HG03520 (cell line): ENCODE data around the gene PARD3B.

Experiments
- ATAC-seq: cut with Tn5 transposase; IDR thresholded peaks from one replicate; pipeline ENCODE4 v1.9.1; 2021; ENCODE audit warnings: mild to moderate bottlenecking, moderate library complexity; ENCODE audit not compliant: unreplicated experiment

The PARD3B gene

DNA sequence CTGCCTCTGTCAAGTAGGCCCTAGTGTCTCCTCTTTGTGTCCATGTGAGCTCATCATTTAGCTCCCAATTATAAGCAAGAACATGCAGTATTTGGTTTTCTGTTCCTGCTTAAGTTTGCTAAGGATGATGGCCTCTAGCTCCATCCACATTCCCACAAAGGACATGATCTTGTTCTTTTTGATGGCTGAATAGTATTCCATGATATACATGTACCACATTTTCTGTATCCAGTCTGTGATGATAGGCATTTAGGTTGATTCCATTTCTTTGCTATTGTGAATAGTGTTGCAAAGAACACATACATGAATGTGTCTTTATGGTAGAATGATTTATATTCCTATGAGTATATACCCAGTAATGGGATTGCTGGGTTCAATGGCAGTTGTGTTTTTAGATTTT, 263.2 kb downstream of the PARD3B start:
- ATAC-seq = no peak

DNA sequence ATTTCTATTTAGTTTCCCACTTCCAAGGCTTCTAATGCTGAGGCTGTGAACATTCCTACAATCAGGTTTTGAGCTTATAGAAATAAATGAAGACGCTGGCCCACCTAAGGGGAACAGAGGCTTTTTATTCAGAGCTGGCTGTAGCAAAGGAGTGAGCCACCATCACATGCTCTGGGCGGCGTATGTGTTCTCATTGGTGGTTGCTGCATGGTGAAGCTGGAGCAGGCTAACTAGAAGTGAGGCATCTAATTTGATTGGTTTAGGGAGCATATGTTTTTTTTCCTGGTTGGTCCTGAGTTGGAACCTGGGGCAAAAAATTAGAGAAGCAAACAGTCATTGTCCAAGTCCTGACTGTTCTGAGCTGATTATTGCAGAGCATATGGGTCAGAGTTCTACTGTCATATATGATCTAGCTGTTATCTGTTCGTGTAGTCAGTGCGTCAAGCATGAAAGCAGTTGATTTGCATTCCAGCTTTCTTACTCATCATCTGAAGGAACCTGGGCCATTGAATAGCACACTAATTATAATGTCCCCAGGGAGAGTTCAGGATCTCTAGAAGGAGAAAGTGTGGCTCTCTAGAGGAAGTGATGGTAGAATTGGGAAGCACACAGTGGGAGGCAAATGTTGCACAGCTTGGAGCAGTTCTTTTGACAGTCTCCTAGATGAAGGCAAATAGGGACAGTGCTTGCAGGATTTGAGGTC, 279.6 kb downstream of the PARD3B start:
- ATAC-seq = no peak

DNA sequence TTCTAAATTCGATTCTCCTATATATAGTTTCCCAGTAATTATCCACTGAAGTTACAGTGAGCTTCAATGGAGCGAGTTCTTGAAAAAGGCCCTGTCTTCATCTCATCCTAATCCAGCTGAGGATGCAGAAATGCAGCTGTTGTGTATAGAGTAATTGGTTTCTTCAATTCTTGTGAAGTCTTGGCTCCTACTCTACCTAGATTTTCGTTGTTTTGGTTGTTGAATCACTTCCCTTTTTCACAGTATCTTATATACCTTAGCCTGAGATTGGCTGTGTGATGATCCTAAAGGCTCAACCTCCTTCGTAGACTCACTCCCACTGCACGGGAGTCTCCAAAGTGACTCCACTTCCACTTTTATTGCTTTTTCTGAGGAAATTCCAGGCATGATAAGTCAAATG, 280.4 kb downstream of the PARD3B start:
- no peak for ATAC-seq

DNA sequence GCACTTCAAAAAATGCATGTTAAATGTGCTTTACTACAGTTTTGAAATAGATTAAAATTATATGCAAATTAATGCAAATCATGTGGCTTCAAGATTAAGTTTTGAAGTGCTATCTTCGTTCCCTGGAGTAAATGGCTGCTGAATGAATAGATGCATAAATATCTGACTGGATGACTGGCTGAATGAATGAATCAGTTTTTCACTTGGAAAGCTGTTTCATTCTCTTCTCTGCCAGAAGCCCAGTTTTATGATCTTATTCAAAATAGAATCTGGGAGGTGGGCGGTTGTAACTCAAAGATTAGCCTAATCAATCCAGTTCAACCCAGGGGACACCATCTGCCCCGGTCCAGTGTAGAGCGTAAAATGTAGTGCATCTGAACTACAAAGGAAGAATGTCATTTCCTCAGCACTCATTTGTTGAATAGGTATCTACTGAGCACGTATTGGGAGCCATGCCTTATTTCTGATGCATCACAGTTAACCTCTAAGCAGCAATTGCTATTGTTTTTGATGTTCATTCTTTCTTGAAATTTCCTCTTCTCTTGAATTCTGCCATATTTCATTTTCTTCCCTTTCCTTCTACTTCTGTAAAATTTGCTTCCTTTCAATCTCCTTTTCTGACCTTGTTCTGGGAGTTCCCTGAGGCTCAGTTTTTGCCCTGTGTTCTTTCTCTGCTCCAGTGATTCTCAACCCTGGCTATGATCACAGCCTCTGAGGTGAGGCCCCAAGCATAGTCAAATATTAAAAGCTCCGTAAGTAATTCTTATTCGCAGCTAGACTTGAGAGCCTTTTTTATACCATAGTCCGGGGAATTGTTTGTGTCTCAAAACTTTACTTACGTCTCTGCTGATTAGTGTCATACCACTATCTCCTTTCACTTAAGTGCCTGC, 282.7 kb downstream of the PARD3B start:
- ATAC-seq = no peak

DNA sequence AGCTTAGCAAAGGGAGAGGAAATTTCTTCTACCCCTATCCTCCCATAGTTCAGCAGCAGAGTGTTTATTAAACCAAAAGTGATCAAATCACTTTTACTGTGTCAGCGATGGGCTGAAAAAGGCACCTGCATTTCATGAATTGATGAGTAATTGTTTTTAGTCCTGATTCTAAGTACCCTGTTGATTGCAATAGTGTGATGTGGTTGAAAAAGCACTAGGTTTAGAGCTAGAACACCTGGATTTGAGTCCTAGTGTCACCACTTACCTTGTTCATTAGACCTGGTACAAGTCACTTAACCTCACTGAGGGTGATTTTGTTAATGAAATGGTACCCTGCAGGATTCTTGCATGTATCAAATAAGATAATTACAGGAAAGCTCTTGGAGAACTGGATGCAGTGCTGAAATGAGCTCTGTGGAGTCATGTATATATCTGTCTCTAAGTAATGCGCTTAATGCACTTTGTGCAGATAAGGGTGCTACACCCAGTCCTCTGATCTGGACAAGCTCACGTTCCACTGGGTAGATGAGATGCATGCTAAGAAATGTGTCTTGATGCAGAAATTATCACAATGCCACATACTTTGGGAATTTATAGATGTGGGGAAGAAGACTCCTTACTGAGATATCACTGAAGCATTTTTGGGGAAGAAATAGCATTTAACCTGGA, 289.6 kb downstream of the PARD3B start:
- no peak for ATAC-seq

DNA sequence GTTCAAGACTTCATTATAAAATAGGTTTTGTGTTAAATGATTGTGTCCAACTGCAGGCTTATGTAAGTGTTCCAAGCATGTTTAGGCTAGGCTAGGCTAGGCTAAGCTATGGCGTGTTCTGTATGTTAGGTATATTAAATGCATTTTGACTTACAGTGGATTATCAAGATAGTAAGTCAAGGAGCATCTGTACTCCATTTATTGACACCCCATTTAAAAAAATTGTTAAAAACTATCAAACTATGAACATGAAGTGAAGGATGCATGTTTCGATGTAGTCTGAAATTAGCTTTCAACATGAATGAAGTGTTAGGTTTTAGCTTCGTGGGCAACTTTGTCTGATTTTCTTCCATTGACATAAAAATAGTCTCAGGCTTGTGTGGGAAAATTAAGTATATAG, 290.5 kb downstream of the PARD3B start:
- no peak for ATAC-seq

DNA sequence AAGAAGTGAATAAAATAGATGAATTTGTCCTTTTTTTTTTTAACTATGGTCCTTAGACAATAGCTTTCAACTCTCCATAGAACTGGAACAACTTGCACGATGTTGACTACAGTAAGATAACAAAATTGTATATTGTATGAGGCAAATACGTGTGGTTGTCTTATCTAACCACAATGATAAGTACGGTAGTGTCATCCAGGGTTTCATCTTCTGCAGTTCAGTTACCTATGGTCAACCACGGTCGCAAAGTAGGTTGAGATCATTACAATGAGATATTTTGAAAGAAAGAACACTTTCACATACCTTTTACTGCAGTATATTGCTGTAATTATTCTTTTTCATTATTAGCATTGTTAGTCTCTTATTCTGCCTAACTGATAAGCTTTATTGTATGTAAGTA, 295.2 kb downstream of the PARD3B start:
- no peak for ATAC-seq

DNA sequence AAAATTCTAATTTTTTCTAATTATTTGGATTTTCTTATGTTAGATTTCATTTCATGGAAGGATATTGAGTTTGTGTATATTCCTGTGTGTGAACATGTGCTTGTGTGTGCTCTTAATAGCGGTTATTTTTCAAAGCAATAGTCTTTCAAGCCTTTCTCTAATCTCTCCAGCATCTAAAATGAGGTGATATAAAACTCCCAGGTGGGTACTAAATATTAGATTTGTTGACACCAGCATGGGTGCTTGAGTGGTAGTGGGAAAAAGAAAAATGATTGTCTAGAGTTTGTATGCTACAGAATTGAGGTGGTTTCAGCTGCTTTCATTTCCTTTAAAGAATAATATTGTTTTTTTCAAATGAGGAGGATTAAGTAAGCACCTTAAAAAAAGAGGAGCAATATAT, 296.8 kb downstream of the PARD3B start:
- no peak for ATAC-seq

DNA sequence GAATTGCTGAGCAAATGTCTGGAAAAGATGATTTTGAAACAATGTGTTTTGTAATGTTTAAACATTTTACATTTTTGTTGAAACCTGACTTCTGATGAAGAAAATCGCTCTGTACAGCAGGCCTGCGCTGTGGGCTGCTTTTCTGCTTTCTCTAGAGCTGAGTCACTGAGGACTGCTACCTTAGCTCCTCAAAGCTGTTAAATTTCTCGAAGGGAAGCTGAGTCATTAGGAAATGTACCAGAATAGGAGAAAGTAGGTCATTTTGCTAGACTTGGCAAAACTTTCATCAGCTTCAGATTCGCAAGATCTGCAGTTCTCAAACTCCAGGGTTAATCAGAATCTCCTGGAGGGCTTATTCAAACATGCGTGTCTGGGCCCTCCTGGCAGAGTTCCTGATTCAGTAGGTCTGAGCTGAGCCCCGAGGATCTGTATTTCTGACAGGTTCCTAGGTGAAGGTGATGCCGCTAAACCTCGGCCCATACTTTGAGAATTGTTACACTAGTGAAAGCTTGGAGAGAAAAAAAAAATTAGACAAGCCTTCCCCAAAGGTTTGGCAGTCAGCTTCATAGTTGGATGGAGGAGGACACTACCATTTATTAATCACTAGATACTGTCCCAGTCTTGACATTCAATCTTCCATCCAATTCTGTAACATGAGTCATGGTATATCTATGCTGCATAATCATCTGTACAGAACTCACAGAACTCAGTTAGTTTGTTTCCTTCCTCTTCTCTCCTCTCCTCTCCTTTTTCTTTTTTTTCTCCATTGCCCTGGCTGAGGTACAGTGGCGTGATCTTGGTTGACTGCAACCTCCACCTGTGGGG, 297.6 kb downstream of the PARD3B start:
- ATAC-seq = no peak

DNA sequence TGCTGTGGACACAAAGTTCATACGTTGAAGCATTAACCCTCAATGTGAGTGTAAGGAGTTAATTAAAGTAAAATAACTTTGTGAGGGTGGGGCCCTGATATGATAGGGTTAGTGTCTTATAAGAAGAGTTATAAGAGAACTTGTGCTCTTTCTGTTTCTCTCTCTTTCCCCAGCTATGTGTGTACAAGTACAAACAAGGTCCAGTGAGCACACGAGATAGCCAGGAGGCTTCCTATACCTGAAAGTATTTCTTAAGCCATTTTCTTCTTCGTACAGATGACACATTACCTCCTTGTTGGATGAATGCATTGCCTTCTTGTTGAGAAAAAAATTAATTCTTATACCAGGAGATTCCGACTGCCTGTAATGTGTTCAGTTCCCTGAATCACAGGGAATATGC, 301.2 kb downstream of the PARD3B start:
- ATAC-seq = no peak

DNA sequence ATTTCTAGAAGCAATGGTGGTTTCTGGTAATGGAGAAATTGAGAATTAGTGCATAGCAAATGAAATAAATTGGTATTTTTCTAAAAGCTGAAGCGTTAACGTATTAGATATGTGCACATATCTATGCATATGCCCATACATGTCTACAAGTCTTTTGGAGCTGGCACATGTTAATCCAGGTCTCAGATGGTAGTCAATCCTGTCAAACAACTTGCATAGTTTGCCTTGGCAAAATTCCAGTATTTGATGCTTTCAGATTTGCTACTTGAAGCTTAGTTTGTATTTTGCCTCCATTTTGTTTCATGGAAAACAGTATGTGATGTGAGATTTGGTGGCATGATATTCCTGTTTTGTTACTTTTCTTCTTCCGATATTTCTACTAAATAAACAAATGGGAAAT, 304.6 kb downstream of the PARD3B start:
- no peak for ATAC-seq

DNA sequence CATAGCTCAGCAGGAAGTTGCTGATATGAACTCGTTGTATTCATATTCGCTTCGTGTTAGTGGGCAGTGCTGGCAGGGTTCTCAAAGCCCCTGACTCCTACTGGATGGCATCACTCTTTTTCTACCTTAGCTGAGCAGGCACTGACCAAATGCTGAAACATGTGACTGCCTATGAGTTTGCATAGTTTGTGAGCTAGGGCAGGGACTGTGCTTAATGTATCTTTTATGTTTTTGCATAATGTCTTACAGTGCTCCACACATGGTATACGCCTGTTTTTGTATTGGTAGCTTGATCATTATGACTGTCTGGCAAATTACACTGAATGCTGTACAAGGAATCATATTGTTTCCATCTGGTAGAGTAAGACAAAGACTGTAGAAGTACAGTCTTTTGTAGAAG, 305.3 kb downstream of the PARD3B start:
- ATAC-seq = no peak

DNA sequence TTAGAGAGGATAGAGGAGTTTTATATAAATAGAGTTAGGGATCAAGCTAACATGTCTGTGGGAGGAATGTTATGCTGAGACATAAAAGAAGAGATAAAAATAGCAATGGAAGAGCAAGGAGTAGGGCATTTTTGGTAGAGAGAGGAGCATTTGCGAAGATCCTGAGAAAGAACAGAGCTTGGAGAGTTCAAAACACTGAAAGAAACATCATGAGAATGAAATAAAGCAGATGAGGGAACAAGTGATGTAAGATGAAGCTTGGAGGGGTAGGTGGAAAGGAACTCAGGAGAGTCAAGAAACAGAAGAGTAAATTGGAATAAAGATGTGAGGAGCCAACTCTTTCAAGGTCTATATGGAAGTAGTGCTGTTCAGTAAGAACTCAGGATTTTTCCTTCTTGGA, 308.6 kb downstream of the PARD3B start:
- ATAC-seq = no peak

DNA sequence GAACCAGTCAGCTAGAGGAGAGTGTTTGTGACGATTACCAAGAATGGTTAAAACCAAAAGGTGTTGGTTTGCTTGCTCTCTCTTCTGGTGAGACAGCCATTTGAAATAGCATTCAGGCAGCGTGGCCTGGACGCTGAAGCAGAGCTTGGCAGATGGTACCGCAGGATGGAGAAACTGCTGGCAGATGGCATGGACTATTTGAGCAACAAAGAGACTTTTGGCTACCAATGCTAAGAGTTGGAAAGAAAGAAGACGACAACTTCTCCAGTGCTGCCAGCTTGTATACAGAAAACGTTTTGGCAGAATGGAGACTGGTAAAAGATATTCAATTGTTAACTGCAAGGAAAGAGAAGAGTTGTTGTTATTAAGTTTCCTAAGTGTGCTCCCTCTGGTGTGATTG, 315.0 kb downstream of the PARD3B start:
- no peak for ATAC-seq

DNA sequence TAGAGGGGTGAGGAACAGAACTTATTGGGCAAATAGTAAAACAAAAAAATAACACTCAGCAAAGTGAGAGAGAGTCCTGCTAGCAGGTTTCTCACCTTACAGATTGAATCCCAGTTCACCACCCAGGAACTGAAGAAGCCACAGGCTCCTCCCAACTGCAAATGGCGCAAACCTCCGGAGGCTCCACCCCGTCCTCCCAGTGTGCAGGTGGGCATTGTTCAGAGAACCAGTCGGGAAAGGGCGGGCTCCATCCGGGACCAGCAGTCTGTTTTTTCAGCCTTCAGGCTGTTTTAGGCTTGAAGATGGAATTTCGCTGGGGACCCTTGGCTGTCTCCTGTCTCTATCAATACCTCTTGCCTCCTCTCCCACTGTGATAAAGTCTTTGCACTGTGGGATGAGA, 317.5 kb downstream of the PARD3B start:
- no peak for ATAC-seq

DNA sequence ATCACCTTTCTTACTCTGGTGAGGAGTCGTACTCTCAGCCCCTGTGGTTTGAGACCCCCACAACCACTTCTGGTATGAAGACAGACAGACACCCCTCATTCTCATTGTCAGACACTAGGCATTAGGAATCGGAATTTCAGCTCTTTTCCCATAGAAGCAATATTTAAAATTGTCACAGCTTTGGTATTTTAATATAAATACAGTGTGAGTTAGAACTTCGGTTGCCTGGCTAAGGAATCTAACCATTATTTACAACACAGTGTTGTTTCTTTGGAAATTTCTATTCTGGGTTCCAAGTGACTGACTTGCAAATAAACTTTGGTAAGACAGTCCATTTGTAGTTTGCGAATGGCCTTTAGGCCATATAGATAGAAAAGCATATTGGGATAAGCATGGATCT, 318.1 kb downstream of the PARD3B start:
- ATAC-seq = no peak

DNA sequence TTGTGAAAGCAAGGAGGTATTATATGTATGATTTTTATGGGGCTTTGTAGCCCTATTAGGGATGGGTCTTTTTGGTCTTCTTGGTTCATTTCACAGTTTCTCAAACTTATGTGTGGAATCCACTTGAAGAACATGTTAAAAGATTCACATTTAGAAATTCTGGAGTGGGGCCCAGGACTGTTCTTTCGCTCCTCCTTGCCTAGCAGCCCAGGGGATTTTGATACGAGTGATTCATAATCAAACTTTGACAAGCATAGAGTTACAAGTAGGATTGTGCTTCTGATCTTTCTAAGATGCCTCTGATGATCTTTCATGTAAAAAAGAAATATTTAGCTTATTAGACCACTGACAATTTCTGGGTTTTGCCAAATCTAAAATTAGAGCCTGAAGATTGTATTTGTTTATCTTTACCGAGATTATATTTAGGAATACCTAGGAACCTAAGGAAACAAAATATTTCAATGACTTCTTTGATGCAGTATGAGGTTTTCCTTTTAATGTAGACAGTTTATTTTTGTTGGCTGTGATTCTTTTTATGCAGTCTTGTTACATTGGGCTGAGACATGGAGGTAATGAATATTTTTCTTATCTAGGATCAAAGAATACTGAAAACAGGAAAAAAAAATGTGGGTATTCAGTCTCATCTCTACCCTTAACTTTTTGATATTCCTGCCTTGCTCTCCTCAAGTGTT, 324.0 kb downstream of the PARD3B start:
- no peak for ATAC-seq

DNA sequence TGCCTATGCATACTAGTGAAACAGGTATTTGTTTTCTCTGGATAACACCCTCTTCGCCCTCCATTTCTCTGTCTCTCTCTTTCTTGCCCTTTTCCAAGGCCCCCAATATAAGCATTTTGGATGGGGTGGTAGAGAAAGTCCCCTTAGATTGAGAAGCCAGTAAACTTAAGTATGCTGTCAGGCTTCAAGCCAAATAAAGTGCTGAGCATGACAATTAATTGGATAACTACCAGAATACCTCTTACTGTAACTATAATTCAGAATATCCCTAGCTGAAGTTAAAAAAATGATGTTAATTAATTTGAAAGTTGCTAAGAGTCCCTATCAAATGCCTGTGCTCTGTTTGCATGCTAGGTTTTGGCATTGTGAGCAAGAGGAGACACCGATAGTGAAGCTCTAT, 324.8 kb downstream of the PARD3B start:
- no peak for ATAC-seq

DNA sequence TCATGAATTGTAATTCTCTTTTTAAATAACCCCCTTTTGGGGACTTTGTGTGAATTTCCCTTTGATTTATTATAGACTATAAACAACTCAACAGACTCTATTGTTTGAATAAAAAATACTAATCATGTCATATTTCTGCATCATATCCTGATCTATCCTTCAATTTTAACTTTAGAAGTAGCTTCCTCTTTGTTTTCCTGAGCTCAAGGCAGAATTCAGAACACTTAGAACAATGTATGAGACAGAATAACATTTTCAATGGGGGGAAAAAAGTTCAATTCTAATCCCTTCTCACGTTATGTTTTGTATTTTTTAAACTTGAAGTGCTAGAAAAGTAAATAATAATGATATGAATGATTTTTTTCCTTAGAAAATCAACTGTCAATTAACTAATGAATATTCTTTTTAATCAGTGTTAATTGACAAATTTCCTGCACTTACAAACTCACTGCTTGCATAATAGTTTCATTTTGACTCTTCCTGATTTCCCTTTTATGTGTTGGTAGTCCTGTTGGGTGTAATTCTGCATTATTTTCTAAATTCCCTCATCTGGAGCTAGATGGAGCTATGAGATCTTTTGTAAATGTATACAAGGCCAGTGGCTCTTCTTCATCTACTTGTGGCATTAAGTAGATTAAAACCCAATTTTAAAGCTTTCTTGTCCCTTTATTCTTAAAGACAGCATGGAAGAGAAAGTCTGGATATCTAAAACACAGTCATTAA, 326.1 kb downstream of the PARD3B start:
- ATAC-seq = no peak

DNA sequence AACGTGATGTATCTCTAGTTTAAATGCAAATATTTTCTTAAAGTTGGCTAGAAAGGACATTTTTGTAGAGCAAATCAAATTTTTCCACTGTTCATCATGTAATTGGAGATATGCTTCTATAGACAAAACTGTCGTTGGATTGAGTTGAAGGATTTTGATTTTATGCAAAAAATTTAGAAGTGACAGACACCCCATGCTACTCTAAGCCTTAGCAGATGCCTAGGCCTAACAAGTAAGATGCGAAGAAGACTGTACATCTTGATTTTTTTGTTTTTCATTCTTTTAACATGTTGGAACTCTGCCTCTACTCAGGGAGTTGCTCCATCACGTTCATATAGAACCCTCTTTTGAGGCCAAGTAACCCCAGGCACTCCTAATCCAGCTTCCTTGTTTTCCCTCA, 331.0 kb downstream of the PARD3B start:
- no peak for ATAC-seq
